Peyer's patch (tissue), 4 donors: ENCODE results near the gene GTF2B. TPM values are rescaled to one million over a fixed set of nuclear protein-coding genes. Genes with fewer than 3 reads are reported as not detected.
"Not testable (repeated sequence)": the region's sequence is repeated elsewhere in the genome, so short reads cannot be mapped to it uniquely, and the experiment has no call there.

ENCODE experiments used
- DNase-seq, 3 donors: peaks; one replicate each; pipeline ENCODE4 v3.0.0-alpha.2; 2017 to 2019
- H3K27ac ChIP-seq, 4 donors: fragments of 200-600 bp; sonication (generic); one replicate each; pipeline ENCODE4 v1.5.1; 2016 to 2019
- H3K27me3 ChIP-seq, 2 donors: fragments of 200-600 bp; sonication (generic); one replicate each; pipeline ENCODE4 v1.5.1; 2019
- H3K36me3 ChIP-seq, 3 donors: fragments of 200-600 bp; sonication (generic); one replicate each; pipeline ENCODE4 v1.5.1; 2016 to 2019
- H3K4me1 ChIP-seq, 4 donors: fragments of 200-600 bp; sonication (generic); one replicate each; pipeline ENCODE4 v1.5.1; 2016 to 2019
- H3K4me3 ChIP-seq, 4 donors: fragments of 200-600 bp; sonication (generic); 1 replicate in 3 of 4; 2 replicates in 1 of 4; pipeline ENCODE4 v1.5.1; 2016 to 2019; ENCODE audit warnings: mild to moderate bottlenecking in 1 of 4
- H3K9me3 ChIP-seq, 4 donors: fragments of 200-600 bp; sonication (generic); one replicate each; pipeline ENCODE4 v1.5.1; 2016 to 2019; ENCODE audit warnings: mild to moderate bottlenecking in 1 of 4
- POLR2A ChIP-seq, 2 donors: fragments of 450-650 bp; IDR thresholded peaks; one replicate each; pipeline ENCODE4 v1.5.1; 2017; ENCODE audit warnings: antibody characterized with exemption in 2 of 2, mild to moderate bottlenecking in 2 of 2, moderate library complexity in 2 of 2
- total RNA-seq, 4 donors: library from RNA; depleted of rRNA; stranded (reverse); fragments of >200 nt; gene quantifications; one replicate each; pipeline ENCODE4 v1.1.0, GENCODE V29; 2016
- TF ChIP-seq, protein P1 (sequence below), 6 experiments: fragments of 450-650 bp in 4 of 6; fragments of 200-600 bp in 2 of 6; sonication (generic) in 1 of 6; IDR thresholded peaks; one replicate each; pipeline ENCODE4 v1.5.1; 2017 to 2019; ENCODE audit warnings: antibody characterized with exemption in 6 of 6, mild to moderate bottlenecking in 3 of 6, moderate library complexity in 1 of 6

The GTF2B gene
- total RNA-seq, 4 donors from 2014 or later: 15.1 to 31.4 (median 26.0) TPM

DNA sequence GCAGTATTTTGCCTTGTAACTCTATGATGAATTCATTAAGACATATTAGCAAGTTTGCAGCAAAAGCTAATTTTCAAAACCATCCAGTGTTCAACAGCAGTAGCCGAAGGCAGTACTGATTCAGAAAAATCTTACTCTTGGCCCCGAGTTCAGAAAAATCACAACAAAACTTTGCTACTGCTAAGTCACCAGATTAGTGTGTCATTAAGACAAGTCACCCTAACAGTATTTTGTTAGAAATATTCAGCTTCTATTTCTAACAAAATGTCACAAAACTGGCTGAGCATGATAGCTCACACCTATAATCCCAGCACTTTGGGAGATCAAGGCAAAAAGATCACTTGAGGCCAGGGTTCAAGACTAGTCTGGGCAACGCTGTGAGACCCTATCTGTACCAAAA, 8.2 kb downstream of the GTF2B start:
- no peak overlapping the region for H3K27ac ChIP-seq
- H3K36me3 ChIP-seq: peaks cover 0 to 52% (median 0%) of the 10 kb centered on the region in 3 donors
- no peaks in the 10 kb centered on the region for H3K27me3 ChIP-seq
- TF ChIP-seq POLR2A (IDR thresholded peaks at IDR 0.05): no peak
- TF ChIP-seq, protein P1, sequence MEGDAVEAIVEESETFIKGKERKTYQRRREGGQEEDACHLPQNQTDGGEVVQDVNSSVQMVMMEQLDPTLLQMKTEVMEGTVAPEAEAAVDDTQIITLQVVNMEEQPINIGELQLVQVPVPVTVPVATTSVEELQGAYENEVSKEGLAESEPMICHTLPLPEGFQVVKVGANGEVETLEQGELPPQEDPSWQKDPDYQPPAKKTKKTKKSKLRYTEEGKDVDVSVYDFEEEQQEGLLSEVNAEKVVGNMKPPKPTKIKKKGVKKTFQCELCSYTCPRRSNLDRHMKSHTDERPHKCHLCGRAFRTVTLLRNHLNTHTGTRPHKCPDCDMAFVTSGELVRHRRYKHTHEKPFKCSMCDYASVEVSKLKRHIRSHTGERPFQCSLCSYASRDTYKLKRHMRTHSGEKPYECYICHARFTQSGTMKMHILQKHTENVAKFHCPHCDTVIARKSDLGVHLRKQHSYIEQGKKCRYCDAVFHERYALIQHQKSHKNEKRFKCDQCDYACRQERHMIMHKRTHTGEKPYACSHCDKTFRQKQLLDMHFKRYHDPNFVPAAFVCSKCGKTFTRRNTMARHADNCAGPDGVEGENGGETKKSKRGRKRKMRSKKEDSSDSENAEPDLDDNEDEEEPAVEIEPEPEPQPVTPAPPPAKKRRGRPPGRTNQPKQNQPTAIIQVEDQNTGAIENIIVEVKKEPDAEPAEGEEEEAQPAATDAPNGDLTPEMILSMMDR (IDR thresholded peaks at IDR 0.05): no peak
- H3K9me3 ChIP-seq: no peaks in the 10 kb centered on the region
- no peak for DNase-seq
- H3K4me3 ChIP-seq: no peak overlapping the region
- H3K4me1 ChIP-seq: no peaks in the 10 kb centered on the region

DNA sequence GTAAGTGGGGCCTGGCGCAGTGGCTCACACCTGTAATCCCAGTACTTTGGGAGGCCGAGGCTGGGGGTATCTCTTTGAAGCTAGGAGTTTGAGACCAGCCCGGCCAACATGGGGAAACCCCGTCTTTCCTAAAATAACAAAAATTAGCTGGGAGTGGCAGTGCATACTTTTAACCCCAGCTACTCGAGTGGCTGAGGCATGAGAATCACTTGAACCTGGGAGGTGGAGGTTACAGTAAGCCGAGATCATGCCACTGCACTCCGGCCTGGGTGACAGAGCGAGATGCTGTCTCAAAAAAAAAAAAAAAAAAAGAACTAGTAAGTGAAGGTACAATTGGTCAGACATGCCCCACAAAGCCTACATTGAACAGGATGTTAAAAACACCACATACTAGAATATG, 10.7 kb downstream of the GTF2B start:
- not testable (repeated sequence) for H3K4me1 ChIP-seq, DNase-seq, H3K4me3 ChIP-seq, H3K27me3 ChIP-seq, H3K9me3 ChIP-seq, H3K27ac ChIP-seq
- peaks cover 0 to 38% (median 0%) of the 10 kb centered on the region in 3 donors for H3K36me3 ChIP-seq

DNA sequence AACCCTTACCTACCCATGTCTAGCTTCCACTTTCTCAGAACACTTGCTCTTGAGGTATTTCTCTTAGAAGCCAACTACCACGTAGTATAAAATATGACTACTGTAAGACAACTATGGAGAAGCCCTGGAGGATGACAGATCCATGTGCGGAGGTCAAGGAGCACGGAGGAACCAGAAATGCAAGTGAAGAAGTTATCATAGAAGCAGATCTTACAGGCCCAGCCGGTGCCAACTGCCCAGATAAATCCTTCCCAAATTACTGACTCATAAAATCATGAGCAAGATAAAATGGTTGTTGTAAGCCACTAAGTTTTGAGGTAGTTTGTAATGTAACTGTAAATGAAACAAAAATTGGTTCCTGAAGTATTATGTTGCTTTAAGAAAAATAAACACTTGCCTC, 12.6 kb downstream of the GTF2B start:
- Histone ChIP-seq H3K27ac (no peak overlapping the region), H3K4me3 (no peak overlapping the region), H3K27me3 (no peaks in the 10 kb centered on the region), H3K36me3 (peaks cover 0 to 19% (median 0%) of the 10 kb centered on the region in 3 donors), H3K9me3 (no peaks in the 10 kb centered on the region), H3K4me1 (peaks cover 0 to 7% (median 0%) of the 10 kb centered on the region in 4 donors)
- TF ChIP-seq, protein P1 (IDR thresholded peaks at IDR 0.05): no peak
- no peak for TF ChIP-seq POLR2A (IDR thresholded peaks at IDR 0.05)
- no peak for DNase-seq

DNA sequence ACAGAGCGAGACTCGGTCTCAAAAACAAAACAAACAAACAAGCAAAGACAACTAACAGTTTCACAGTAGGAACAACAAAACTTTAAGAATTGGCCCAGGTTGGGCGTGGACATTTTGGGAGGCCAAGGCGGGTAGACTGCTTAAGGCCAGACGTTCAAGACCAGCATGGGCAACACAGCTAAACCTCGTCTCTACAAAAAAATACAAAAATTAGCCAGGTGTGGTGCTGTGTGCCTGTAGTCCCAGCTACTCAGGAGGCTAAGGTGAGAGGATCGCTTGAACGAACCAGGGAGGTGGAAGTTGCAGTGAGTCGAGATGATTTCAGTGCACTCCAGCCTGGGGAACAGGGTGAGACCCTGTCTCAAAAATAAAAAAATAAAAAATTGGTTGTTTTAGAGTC, 13.5 kb downstream of the GTF2B start:
- no peak for DNase-seq
- TF ChIP-seq, protein P1 (IDR thresholded peaks at IDR 0.05): no peak
- TF ChIP-seq POLR2A (IDR thresholded peaks at IDR 0.05): no peak
- Histone ChIP-seq H3K4me1 (peaks cover 0 to 7% (median 0%) of the 10 kb centered on the region in 4 donors), H3K27ac (no peak overlapping the region), H3K27me3 (no peaks in the 10 kb centered on the region), H3K9me3 (no peaks in the 10 kb centered on the region), H3K4me3 (no peak overlapping the region), H3K36me3 (peaks cover 0 to 11% (median 0%) of the 10 kb centered on the region in 3 donors)

DNA sequence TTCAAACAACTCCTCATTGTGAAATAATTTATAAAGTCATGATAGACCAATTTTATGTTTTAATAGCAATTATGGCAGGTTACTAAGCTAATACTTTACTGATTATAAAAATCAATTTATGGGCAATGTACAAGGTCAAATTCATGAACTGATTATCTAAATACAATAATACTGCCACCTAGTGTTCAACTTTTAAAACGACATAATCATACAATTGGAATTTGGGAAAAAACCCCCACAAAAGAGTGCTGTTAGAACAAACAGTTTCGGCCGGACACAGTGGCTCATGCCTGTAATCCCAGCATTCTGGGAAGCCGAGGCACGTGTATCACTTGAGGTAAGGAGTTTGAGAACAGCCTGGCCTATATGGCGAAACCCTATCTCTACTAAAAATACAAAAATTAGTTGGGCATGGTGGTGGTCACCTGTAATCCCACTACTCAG, 14.0 kb downstream of the GTF2B start:
- peaks cover 0 to 7% (median 0%) of the 10 kb centered on the region in 3 donors for H3K36me3 ChIP-seq
- H3K9me3 ChIP-seq: no peaks in the 10 kb centered on the region
- DNase-seq: no peak
- H3K4me1 ChIP-seq: peaks cover 0 to 7% (median 0%) of the 10 kb centered on the region in 4 donors
- TF ChIP-seq, protein P1 (IDR thresholded peaks at IDR 0.05): peak; percentile 32 to 65 (median 54)
- TF ChIP-seq POLR2A (IDR thresholded peaks at IDR 0.05): no peak
- no peak overlapping the region for H3K4me3 ChIP-seq
- no peak overlapping the region for H3K27ac ChIP-seq
- no peaks in the 10 kb centered on the region for H3K27me3 ChIP-seq

DNA sequence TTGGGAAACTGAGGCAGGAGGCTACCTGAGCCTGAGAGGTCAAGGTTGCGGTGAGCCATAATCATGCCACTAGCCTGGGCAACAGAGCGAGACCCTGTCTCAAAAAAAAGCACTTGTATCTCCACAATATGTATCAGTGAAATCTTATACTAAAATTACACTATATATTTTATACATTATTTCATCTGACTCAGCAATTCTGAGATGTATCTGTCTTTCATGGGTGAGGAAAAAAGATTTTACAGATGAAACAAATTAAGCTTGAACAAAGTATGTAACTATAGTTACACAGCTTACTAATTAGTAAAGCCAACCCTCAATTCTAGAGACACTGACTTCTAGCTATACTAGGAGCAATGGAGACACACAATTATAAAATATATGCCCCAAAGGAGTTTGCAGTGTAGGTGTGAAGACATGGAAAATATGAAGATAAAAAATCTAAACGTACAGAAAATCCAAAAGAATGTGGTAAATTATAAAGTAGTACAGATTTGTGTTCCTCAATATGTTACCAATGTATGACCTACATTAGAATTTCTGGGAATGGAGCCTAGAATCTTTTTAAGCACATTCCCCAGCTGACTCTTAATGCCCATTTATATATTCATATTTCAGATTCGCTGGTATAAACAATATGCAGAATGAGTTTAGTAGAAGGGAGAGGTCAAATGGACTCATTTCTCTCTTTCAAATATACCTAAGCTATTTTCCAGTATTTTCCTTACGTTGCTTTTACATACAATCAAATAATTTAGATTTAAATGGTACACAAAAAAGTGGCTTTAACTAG, 14.6 kb downstream of the GTF2B start:
- Histone ChIP-seq H3K9me3 (no peaks in the 10 kb centered on the region), H3K4me1 (peaks cover 0 to 7% (median 0%) of the 10 kb centered on the region in 4 donors), H3K4me3 (no peak overlapping the region), H3K27me3 (no peaks in the 10 kb centered on the region), H3K27ac (no peak overlapping the region), H3K36me3 (peaks cover 0 to 7% (median 0%) of the 10 kb centered on the region in 3 donors)
- no peak for DNase-seq
- TF ChIP-seq, protein P1 (IDR thresholded peaks at IDR 0.05): no peak
- no peak for TF ChIP-seq POLR2A (IDR thresholded peaks at IDR 0.05)
